Inferior parietal cortex (tissue), 1 donor: ENCODE measurements around the gene NCBP1.
"Not testable (repeated sequence)": the region's sequence is repeated elsewhere in the genome, so short reads cannot be mapped to it uniquely, and the experiment has no call there.

Experiments
- DNase-seq: peaks from one replicate; pipeline ENCODE4 v3.0.0-alpha.2; 2016; ENCODE audit errors: extremely low spot score

Gene NCBP1, protein sequence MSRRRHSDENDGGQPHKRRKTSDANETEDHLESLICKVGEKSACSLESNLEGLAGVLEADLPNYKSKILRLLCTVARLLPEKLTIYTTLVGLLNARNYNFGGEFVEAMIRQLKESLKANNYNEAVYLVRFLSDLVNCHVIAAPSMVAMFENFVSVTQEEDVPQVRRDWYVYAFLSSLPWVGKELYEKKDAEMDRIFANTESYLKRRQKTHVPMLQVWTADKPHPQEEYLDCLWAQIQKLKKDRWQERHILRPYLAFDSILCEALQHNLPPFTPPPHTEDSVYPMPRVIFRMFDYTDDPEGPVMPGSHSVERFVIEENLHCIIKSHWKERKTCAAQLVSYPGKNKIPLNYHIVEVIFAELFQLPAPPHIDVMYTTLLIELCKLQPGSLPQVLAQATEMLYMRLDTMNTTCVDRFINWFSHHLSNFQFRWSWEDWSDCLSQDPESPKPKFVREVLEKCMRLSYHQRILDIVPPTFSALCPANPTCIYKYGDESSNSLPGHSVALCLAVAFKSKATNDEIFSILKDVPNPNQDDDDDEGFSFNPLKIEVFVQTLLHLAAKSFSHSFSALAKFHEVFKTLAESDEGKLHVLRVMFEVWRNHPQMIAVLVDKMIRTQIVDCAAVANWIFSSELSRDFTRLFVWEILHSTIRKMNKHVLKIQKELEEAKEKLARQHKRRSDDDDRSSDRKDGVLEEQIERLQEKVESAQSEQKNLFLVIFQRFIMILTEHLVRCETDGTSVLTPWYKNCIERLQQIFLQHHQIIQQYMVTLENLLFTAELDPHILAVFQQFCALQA

DNA sequence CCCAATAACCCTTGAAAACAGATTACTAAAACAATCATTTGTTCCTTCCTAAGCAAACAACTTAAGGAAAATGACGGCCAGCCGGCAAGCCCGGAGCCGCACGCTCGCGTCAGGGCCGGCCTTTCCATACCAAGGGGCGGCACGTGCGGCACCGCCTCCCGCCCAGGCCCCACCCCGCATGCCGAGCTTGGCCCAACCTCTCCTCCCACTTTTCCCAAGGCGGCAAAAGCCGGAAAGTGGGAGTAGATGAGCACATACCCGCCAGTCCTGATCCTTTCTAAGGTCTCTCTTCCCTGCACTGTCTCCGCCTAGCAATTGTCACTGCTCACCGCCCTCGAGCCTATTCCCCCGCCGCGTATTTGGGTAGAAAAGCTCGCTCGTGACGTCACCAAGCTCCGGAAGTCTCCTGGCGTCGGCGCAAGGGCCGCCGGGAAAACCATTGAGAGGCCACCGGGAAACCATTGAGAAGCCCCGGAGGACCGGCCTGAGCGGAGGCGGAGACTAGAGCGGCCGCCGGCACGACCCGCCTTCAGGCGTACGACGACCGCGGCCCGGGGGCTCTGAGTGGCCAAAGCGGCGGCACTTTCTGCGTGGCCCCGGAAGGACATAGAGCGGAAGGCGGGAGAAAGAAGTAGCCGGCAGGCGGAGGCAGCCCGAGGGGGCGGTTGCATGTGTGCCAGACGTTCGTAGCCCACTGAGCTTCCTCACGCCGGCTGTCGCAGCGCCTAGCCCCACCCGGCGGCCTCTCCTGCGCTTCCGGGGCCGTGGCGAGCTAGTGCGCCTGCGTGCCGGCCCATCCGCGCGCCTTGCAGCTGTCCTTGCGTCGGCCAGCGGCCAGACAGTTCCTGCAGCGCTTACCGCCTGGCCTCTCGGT, at the start of gene NCBP1, which contains the start of gene TSTD2:
NCBP1 (plus strand) TSS at position 837 of the 874 bp plus-strand sequence. CDS start 61 bp downstream, outside the sequence.
TSTD2 (minus strand) TSS at position 384 of the 874 bp plus-strand sequence. CDS start 5,806 bp downstream, outside the sequence.
- peak; percentile 98 for DNase-seq

DNA sequence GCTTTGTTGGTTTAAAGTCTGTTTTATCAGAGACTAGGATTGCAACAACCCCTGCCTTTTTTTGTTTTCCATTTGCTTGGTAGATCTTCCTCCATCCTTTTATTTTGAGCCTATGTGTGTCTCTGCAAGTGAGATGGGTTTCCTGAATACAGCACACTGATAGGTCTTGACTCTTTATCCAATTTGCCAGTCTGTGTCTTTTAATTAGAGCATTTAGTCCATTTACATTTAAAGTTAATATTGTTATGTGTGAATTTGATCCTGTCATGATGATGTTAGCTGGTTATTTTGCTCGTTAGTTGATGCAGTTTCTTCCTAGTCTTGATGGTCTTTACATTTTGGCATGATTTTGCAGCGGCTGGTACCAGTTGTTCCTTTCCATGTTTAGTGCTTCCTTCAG, 48.8 kb upstream of the NCBP1 start:
- DNase-seq = not testable (repeated sequence)

DNA sequence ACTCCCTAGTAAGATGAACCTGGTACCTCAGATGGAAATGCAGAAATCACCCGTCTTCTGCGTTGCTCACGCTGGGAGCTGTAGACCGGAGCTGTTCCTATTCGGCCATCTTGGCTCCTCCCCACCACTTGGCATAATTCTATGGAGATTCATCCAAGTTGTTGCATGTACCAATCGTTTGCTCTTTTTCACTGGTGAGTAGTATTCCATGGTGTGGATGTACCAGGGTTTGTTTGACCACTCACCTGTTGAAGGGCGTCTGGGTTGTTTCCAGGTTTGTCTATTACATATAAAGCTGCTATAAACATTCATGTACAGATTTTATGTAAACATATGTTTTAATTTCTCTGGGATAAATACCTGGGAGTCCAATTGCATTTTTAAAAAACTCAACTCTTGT, 46.7 kb upstream of the NCBP1 start:
- DNase-seq = not testable (repeated sequence)

DNA sequence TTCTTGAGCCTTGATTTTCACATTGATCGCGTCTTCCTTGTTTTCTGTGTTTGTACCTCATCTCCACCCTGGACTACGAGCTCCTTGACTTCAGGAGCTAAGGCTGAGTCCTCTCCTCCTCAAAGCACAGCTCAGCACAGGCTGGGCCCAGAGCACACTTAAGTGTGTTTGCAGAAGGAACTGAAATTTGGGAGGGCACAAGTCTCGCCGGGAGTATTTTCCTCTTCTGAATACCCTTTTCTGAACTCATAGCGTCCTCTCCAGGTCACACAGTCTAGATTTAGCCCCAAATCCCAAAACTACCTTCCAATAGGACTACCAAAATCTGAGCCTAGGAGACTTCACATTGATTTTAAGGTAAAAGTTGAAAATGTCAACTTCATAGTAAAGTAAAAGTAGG, 42.1 kb upstream of the NCBP1 start:
- no peak for DNase-seq

DNA sequence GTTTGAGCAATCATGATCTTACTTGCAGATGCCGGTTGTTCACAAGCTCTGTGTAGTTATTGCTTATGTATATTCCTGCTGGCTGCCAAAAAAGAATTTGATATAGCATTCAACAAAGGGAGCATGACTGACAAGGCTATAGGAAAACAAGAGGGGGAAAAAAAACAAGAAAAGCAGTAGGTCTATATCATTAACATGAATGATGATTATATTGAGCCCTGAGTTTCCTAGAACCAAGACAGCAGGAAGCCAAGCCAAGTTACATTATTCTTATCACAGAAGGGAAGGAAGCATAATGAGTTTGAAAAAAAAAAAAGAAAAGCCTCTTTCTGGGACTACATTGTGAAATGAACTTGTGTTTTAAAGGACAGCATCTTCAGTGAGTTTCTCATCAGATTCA, 41.5 kb upstream of the NCBP1 start:
- no peak for DNase-seq

DNA sequence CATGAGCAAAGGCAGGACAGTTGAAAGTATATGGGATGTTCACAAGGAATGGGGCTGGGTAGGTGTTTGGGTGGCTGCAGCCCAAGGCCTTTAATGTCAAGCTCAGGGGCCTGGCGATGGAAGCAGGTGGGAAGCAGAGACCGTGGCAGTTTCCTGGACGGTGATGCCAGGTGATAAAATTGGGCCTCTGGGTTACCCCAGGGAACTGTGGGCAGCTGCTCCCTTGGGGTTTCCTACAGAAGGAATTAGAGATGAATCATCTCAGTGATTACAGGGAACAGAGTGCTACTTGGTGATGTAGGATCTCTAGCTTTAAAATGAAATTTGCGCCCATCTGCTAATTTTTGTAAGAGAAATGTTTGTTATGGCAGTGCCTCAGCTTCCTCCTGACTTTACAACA, 39.7 kb upstream of the NCBP1 start:
- DNase-seq = peak; percentile 29

DNA sequence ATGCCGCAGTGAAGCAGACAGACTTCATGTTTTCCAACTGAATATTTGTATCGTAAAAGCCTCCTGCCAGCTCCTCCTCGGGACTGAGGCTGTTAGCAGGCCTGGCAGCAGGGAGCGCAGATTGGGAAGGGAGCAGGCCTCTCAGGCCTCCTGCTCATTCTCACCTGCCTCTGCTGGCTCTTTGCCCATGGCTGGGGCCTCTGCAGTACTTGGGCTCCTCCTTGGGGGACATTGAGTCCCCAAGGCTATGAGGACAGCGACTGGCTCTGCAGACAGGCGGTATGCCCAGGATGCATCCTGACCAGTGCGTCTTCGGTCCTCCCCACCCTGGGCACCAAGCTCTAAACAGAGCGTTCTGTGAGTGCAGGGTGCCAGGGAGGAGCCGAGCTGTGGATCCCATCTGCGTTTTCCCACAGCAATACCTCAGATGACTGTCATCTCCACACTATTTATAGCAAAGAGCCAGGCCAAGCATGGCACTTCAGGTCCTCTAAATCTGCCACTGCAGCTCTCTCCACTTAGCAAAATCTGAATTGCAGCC, 39.2 kb upstream of the NCBP1 start:
- DNase-seq = peak; percentile 25

DNA sequence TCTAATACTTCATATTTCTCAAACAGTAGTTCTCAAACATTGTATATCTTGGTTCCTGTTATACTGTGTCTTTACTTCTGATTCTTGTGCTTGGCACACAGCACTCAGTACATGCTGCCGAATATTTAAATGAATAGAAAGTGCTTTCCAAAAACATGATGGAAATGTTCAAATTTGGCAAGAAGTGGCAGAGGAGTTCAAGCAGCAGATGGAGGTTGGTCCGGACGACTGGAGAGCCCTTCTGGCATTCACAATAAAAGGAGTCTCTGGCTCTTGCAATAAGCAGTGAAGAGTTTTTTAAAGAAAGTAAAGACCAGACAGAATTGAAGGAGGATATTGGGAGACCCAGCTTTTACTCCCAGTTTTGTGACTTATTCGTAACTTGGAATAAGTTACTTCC, 36.7 kb upstream of the NCBP1 start:
- DNase-seq = peak; percentile 35

DNA sequence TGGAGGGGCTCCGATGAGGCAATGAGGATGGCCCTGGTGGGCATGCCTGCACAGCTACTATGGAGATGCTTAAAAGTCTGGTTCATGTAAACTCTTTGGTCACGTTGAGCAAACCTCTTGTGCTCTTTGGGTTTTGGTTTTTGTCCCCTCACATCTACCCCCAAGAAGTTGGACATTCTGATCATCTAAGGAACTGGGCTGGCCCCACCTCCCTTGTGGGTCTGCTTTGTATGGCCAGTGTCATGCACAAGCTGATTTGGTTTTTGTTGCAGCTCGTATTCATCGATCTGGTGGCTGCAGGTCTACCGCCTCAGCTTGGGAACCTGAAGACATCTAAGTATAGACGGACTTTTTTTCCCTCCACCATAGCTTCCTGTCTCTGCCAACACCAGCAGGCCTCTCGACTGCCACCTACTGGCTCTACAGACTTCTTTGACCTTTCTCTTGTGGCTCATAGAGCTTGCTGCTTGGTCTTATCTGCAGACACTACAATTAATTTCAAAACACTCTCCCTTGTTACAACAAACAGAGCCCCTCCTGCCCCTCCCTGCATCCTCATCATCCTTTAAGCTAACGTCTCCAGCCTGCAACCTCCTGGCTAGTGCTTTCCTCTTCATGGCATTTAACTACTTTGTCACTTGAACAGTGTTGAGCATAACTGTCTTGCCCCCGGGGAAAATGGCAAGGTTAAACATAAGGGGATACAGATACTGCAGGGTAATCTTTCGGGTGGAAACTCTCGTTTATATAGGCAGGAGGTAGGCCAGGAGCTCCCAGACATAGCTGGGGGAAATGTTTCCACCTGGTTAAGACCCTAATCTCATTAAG, 34.9 kb upstream of the NCBP1 start:
- peak; percentile 88 for DNase-seq

DNA sequence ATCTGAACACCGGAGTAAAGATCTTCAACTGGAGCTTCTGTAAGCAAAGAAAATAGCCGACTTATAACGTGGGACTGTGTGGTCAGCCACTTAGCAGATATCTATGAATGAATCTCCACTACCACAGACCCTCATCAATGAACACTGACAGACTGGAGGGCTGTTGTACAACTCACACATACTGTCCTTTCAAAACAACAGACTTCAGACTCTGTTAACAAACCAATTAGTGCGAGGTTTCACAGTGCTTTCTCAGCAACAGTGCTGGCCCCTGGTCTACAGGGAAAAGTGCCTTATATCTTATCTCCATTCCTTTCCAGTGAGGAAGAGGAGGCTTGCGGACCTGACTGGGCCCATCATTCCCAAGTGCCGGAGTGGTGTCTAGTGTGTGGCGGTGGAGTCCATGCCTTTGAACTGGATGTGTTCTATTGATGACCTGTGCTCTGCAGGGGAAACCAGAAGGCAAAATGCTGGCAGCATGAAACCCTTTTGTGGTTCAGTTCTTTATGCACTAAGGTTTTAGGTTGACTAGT, 34.2 kb upstream of the NCBP1 start:
- DNase-seq = no peak

DNA sequence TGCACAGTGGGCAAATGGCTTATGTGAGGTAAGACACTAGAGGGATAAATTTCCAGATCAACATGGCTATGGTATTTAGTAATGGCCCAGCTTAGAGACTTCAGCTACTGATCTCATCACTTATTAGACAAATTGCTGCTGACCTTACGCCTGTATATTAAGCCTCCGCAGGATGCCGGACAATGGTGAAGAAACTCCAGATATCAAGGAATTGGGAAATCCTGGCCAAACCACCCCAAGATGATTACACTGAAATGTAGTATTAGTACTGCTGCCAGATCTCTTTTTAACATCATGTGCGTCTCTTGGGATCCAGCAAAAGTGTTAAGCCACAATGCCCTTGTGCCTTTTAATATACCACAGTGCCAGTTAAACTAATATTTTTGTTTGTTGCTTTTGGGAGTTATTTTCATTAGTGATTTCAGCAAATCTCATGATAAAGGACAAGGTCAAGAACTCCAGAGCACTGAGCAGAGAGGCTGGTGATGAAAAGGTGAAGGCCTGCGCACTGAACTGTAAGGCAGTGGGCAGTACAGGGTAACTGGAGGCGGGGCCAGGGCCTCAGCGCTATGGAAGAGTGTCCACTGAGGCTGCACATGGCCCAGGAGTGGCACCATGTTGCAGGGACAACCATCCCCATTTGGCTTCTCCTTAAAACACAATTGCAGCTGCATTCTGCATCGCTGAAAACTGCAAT, 32.9 kb upstream of the NCBP1 start:
- no peak for DNase-seq

DNA sequence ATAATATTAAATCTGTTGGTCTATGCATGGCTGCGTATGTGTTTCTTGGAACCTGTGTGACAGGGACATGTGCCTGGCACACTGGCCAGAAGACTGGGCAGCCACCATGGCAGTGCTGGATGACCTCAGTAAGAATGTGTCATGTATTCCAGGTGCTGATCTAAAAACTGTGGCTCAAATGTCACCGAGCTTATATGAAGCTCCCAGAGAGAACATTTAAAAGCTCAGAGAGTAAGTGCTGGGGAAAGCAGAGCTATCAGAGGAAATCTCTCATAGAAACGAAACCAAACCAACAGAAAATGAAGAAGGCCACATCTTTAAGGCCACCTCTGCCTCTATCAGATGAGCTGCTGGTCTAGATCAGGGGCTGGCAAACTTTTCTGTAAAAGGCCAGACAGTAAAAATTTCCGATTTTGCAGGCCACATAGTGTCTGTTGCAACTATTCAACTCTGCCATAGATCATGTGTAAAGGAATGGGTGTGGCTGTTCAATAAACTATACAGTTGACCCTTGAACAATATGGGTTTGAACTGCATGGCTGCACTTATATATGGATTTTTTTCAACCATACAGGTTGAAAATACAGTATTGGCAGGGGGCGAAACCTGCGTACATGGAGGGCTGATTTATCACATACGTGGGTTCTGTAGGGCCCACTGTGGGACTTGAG, 32.3 kb upstream of the NCBP1 start:
- no peak for DNase-seq

DNA sequence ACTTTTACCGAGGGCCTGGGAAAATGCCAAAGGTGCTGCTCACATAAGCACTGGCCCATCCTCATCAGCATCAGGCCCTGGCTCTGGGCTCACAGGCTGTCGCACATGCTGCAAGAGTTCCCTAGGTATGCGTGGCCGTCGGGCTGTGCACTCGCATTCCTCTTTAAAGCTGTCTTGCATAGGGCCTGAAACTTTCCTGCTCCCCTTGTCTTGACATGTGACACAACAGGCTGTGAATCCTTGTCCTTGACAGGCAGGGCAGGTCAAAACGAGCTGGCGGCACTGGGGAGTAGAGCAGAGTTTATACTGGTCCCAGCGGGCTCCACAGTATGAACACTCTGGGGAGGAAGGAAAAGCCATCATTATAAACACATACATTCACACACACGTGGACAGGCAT, 31.2 kb upstream of the NCBP1 start:
- DNase-seq = no peak

DNA sequence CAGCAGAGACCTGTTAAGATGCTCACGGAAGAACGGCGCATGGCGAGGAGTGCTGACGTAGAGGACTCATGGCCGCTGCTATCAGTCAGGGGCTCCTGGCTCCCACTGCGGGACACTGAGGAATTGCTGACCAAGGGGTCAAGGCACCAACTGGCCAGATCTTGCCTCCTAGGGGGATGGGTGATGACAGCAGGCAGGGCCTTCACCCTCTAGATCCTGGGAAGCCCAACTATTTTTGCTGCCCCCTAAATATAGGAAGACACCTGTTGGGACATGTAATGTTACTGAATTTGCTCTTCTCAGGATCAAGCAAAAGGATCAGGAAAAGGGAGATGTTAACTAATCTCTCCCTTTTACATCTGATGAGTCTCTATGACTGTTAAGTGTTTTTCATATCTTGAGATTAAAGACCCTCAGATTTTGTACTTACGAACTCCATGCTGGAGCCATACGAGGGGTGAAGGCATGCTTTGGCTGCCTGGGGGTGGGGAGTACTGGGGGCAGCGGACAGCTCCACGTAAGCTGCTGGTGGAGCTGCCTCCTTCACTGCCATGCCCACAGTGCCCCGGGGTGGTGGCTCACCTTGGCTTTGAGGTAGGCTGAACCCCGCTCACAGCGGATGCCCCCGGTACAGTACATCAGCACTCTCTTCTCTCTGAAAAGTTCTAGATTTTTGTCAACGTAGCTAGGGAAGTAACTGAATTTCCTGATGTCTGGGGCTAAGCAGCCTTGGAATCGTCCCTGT, 28.5 kb upstream of the NCBP1 start:
- no peak for DNase-seq

DNA sequence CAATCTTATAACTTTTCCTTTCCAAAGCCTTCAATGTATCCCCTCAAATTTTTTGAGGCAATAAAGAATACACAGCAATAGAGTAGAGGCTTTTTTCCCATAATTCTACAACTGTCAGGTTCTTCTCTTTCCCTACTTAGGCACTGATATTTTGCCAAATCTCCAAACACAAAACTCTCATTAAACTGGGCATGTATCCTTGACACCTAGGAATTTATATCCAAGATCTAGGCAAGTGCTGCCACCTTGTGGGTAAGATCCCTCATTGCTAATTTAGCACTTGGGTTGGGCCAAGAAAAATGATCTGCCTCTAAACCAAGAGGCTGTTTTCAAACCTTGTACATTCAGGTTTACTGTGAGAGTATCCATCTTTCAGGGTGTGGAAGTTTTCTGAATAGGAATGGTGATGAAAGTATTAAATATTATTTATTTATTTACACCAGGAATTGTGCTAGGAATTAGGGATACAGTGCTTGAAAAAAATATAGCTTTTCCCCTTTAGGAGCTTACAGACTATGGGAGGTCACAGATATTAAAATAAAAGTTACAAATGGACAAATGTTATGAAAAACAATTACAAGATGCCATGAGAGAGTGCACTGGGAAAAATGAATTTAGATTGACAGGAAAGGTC, 18.1 kb upstream of the NCBP1 start:
- peak; percentile 93 for DNase-seq

DNA sequence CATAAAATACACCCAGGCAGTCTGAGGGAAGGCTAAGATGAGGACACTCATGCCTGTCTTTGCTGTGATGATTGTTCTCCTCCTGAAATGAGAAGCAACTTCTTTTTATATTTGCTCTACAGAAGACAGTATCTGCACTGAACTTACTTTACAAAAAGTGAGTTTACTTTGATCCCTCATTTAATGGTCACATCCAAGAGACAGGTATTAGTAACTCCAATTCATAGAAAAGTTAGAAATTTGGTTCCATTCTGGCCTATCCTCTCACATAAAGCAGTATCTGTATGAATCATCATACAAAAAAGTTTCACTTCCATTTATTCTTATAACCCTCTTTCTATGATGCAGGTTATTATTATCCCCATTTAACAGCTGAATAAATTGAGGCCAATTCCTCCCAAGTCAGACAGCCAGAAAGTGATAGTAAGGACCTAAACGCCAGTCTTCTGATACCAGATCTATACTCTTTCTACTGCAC, 15.6 kb upstream of the NCBP1 start:
- no peak for DNase-seq

DNA sequence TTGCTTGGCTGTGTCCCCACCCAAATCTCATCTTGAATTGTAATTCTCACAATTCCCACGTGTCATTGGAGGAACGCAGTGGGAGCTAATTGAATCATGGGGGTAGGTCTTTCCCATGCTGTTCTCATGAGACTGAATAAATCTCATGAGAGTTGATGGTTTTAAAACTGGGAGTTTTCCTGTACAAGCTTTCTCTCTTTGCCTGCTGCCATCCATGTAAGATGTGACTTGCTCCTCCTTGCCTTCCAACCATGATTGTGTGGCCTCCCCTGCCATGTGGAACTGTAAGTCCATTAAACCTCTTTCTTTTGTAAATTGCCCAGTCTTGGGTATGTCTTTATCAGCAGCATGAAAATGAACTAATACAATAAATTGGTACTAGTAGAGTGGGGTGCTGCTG, 13.6 kb upstream of the NCBP1 start:
- not testable (repeated sequence) for DNase-seq

DNA sequence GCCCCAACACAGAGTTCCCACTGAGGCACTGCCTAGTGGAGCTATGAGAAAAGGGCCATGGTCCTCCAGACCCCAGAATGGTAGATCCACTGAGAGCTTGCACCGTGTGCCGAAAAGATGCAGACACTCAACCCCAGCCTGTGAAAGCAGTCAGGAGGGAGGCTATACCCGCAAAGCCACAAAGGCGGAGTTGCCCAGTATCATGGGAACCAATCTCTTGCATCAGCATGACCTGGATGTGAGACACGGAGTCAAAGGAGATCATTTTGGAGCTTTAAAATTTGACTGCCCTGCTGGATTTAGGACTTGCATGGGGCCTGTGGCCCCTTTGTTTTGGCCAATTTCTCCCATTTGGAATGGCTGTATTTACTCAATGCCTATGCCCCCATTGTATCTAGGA, 11.1 kb upstream of the NCBP1 start:
- not testable (repeated sequence) for DNase-seq
